GM19193 (cell line): Measurements from ENCODE around the gene RAVER1.

Source experiments
- POLR2A ChIP-seq: IDR thresholded peaks from 4 replicates; pipeline ENCODE4 v1.6.1; 2011; ENCODE audit not compliant: insufficient read depth, insufficient read length; ENCODE audit errors: extremely low read depth

Gene RAVER1

DNA sequence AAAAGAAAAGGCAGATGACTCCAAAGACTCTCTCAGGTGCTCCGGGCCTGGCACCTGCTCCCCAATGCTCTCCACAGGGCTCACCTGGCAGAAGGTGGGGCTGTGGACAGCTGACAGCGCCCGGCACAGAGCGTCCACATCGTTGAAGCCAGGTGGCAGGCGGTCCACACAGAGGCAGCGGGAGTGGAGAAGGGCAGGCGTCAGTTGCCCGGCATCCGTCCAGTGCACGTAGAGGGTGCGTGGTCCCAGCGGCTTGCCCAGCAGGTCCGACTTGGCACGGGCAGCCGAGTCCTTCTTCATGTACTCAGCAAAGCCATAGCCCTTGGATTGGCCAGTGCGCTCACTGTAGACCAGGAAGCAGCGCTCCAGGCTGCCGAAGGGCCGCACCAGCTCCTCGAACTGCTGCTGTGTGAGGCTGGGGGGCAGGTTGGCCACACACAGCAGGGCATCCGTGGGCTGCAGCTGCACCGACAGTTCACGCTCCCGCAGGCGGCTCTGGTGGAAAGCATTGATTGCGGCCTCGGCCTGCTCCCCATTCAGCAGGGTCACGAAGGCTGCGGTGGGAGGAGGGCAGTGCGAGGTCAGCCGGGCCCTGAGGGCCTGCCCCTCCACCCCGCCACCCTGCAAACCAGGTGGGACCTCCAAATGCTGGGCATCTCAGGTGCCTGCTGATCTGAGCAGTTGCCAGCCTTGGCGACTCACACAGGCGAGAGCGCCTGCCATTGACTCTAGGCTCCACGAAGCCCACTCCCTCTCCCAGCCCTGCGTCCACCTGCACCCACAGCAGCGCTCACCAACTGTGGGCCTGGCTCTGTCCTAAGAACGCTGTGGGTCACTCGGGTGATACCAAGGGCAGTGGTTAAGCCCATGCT lies 4.5 kb downstream of the RAVER1 start:
- TF ChIP-seq POLR2A, result no peak

DNA sequence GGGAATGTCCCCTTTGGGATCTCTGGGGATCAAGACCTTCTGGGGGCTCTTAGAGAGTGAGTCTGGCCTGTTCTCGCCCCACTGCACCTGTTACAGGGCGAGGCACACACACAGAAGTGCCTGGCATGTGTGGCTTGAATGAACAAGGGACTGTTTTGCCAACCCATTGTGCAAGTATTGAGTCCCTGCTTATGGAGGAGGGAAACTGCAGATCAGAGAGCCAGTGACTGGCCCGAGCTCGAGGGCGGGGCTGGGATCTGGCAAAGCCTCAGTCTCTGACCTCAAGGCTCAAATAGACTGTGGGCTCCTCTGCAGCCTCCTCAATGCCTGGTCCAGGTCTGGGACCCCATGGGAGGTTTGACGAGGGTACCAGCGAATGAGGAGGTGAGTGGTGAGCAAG lies 5.5 kb downstream of the RAVER1 start:
- TF ChIP-seq POLR2A, result no peak

DNA sequence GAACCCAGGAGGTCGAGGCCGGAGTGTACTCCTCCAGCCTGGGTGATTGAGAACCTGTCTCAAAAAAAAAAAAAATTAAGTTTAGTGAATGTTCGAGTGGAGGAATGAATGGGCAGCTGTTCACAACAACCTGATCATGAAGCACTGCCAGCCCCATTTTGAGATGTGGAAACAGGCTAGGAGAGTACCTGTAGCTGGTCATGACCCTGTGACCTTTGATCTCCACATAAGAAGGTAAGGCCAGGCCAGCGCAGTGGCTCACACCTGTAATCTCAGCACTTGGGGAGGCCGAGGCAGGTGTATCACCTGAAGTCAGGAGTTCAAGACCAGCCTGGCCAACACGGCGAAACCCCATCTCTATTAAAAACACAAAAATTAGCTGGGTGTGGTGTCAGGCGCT lies 7.6 kb downstream of the RAVER1 start:
- TF ChIP-seq POLR2A, result no peak

DNA sequence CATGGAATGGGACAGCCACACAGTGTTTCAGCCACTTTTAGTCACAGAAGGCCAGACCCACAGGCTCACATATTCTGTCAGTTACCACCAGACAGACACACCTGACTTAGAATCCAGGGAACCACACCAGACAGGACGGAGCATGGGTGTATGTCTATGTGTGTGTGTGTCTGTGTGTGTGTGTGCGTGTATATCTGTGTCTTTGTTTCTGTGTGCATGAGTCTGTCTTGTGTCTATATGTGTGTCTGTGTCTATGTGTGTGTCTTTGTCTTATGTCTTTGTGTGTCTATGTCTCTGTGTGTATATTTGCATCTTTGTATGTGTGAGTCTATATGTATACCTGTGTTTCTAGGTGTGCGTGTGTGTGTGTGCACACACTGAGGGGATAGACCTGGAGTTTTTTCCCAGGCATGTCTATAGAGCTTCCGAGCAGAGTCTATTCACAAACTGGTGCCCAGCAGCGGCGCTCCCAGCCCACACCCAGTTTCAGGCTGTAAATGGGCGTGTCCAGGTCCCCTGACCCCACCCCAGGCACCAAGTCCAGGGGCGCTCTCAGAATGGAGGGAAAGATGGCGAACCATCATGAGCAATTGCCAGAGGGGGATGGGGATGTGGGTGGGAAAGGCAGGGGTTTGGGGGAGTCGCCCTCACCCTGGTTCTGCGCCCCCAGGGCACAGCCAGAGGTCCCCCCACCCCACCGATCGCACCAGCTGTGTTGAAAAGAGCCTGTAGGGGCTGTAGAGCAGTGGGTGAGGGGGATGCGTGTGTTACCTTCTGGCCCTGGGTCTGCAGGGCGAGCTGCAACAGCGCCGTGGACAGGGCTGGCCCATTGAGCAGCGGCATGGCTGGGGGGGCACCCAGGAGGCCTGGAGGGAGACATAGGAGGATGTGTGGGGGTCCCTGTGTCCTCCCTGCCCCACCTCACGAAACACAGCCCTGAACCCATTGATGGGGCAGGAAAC lies 11.2 kb downstream of the RAVER1 start:
- no peak for TF ChIP-seq POLR2A

DNA sequence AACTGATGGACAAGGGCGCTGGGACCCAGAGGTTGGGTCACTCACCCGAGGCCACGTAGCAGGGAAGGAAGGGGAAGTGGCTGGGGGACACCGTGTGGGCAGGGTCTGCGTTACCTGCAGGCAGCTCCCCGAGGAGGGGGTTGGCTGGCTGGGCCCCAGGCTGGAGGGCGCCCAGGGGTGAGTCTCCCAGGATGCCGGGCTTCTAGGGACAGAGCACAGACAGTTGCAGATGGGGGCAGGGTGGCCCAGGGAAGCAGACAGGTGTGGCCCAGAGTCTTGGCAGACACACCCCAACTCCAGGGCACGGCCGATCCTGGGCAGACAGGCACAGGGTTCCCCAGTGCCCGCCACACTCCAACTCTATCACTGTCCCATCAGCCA lies 11.9 kb downstream of the RAVER1 start:
- TF ChIP-seq POLR2A, result no peak

DNA sequence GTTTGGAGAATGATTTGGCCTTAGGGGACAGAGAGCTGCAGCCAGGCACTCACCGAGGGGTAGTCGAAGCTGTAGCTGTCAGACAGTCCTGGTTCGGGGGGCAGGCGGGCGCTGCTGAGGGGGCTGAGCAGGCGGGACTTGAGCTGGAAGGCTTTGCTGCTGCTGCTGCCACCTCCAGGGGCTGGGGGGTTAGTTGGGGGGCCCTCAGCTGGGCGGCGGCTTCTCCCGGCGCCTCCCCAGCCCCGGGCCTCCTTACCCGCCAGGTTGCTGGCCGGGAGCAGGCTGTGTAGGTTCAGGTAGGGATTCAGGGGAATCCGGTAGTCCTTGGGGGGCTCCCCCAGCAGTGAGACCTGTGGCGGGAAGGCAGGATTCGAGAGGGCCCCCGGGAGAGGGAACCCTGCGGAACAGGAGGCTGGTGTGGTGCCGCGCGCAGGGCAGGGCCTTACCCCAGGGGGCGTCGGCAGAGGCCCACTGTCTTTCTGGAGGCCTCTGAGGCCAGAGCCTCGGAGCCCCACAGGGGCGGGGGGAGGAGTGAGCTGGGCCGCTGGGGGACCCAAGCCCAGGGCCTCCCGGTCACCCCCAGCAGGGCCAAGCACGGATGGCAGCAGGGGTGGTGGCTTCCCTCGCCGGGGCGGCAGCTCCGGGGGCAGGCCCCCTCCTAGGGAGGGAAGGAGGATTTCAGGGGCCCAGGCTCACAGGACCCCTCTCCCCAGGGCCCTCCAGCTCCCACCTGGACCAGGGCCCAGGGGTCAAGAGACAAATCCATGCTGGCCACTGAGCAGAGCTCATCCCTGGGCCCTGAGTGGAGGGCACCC lies 12.5 kb downstream of the RAVER1 start:
- no peak for TF ChIP-seq POLR2A

DNA sequence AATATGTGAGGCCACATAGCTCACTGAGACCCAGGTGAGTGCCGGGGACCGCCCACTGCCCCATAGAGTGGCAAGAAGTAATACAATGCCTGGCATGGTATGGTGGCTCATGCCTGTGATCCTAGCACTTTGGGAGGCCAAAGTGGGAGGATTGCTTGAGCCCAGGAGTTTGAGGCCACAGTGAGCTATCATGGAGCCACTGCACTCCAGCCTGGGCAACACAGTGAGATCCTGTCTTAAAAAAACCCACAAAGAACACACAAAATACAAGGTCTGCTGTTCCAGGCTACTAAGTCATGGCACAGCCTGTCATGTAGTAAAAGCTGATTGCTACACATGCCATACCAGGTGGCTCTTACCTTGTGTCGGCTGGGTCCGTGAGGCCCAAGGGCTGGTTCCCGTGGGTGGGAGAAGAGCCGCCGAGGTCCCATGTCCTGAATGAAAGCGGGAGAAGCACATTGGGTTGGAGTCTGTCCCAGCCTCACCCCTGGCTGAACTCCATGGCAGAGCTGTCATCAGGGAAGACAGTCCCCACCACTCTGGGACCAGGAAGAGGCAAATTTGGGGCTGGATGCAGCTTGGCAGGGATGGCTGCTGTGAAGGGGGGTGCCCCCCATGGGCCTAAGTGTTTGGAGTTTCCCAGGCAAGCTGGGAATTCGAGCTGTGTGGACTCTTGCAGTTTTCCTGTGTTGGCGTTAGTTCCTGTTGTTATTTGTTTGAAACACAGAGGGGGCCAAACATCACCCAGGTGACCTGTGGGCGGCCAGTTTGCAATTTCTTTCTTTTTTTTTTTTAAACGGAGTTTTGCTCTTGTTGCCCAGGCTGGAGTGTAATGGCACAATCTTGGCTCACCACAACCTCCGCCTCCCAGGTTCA lies 14.3 kb downstream of the RAVER1 start:
- no peak for TF ChIP-seq POLR2A

DNA sequence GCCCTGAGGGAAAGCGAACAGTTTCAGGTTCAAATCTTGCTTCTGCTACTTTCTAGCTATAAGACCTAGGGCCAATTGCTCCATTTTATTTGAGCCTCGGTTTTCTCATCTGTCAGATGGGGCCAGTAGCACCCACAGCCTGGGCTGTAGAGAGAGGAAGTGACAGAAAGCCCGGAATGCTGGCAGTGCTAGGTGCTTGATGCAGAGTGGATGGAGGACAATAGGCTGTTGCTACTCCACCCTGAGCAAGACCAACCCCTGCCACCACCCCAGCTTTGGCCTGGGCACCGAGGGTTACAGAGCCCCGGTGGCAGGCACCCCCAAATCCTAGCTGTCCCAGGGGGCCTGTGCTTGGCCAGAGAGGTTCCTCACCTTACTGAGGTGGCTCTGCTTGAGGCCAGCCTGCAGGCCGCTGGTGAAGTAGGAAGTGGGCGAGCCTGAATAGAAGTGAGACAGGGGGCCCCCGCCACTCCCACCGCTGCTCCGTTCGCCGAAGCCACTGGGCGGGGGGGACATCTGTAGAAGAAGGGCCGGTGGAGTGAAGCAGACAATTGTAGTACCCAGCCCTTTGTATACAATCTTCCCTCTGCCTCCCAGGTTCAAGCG lies 15.4 kb downstream of the RAVER1 start:
- no peak for TF ChIP-seq POLR2A

DNA sequence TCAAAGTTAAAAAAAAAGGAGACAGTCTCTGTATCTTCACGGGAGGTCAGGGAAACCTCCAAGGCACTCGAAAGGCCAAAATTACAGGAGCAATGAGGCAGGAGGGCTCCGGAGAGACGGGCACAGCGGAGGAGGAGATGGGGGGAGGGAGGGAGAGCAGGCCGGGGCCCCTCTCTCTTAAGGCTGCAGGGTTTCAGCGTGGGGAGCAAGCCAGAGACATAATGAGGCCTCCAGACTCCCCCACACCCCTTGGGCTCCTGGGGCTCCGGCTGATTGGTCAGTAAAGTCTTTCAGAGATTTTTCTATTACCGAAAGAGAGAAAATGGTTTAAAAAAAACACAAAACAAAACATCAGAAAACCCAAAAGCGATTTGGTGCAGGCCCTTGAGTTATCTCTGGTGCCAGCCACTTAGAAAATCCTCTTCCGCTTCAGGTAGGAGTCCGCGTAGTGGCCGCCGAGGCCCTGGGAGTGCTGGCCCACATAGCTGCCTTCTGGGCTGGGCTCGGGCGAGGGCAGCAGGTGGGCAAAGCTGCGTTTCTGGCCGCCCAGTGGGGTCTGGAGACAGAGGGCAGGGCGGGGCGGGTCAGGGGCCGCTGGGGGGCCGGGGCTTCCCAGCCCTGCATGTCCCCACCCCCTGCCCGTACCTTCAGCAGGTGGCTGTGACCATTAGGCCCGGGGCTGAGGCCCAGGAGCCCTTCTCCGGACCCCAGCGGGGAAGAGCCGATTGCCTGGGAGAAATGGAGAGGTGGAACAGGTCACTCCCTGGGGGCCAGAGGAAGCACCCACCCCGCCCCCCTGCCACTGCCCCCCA lies 16.1 kb downstream of the RAVER1 start:
- TF ChIP-seq POLR2A, result no peak

DNA sequence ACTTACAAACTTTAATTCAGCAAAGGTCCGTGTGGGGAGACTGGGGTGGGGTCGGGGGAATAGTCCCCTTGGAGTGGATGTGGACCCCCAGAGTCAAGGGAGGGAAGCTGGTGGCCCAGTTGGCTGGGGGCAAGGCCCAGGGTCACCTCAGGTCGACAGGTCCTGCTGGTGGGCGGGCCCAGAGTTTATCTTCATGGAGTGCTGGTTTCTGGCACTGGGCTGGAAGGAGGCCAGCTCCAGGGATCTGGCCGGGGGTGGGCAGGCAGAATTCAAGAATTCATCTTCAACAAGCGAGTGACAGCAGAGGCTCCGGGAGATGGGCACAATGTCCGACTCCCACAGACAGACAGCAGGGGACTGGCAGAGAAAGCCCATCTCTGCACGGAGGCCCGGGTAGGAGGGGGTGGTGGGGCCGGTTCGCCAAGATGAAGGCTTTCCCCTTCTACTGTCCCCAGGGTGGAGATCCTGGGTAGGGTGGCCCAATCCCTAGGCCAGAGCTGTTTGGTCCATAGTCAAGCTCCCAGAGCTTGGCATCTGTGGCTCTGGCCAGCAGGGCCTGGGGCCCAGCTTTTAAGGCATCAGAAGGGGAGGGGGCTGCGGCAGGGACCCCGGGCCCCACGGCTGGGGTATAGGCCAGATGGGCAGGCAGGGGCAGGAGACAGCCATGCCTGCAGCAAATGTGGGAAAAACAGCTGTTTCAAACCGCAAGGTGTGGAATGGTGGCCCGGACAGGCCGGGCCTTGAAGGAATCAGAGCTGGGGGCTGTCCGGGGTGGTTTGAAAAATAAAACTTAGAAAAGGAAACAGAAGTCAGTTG lies 16.9 kb downstream of the RAVER1 start:
- no peak for TF ChIP-seq POLR2A

DNA sequence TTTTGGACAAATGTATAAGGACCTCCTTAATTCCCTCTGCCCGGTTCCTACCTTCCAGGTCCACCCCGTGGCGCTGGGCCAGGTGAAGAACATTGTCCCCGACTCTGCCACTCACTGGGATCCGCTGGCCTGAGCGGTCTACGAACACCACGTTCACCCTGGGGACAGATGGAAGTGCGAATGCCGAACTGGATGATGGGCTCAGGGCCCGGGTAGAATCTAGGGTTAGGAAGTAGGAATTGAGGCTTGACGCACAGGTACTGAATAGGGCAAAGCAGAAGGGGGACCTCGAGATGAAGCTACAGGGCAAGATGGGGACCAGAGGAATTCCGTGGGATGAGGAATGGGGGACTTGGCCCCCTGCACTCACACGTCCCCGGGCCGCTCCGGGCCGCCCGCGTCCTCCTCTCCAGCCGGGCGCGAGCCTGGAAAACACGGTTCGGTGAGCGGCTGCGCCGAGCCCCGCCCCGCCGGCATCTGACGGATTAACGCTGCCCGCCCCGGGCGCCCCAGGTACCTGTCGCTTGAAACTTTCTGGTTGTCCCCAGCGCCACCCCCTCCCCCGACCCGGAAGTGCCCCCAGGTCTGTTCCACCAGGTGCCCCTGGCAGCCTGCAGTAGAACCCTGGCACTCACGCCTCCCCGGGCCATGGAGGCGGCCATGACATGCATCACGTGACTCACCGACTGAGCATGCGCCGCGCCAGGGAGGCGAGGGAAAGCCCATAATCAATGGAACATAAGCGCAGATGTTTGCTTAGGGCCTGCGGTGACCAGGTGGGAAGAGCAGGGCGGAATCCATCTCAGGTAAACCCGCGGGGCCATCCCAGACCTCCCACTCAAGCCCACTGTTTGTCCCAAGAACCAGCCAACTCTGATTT lies 17.8 kb downstream of the RAVER1 start, which contains the start of gene FDX2:
TSS of gene FDX2 (minus strand) at position 681 of the 880 bp plus-strand sequence. CDS start at position 662, 19 bp downstream.
- peak; percentile 88 for TF ChIP-seq POLR2A
